Glutamatergic neuron (in vitro differentiated cells): ENCODE data around the gene UGP2. TPM values are rescaled to one million over a fixed set of nuclear protein-coding genes. Genes with fewer than 3 reads are reported as not detected.
"Not testable (repeated sequence)": the region's sequence is repeated elsewhere in the genome, so short reads cannot be mapped to it uniquely, and the experiment has no call there.

Source experiments
- DNase-seq: peaks from one replicate; pipeline ENCODE4 v3.0.0; 2022
- H3K27ac Mint-ChIP-seq: one replicate; pipeline ENCODE4 v1.8.0; 2020; ENCODE audit warnings: mild to moderate bottlenecking, mixed read lengths, inconsistent platforms; ENCODE audit not compliant: unreplicated experiment
- H3K27me3 Mint-ChIP-seq: one replicate; pipeline ENCODE4 v1.8.0; 2020; ENCODE audit warnings: mild to moderate bottlenecking, moderate library complexity, mixed read lengths, inconsistent platforms; ENCODE audit not compliant: unreplicated experiment
- H3K36me3 Mint-ChIP-seq: one replicate; pipeline ENCODE4 v1.8.0; 2020; ENCODE audit warnings: mild to moderate bottlenecking, mixed read lengths, inconsistent platforms; ENCODE audit not compliant: unreplicated experiment
- H3K4me1 Mint-ChIP-seq: one replicate; pipeline ENCODE4 v1.8.0; 2020; ENCODE audit warnings: mild to moderate bottlenecking, low read depth, mixed read lengths, inconsistent platforms; ENCODE audit not compliant: unreplicated experiment
- H3K4me3 Mint-ChIP-seq: one replicate; pipeline ENCODE4 v1.8.0; 2020; ENCODE audit warnings: mild to moderate bottlenecking, mixed read lengths, inconsistent platforms; ENCODE audit not compliant: unreplicated experiment
- H3K9me3 Mint-ChIP-seq: one replicate; pipeline ENCODE4 v1.8.0; 2020; ENCODE audit warnings: mild to moderate bottlenecking, moderate library complexity, mixed read lengths, inconsistent platforms; ENCODE audit not compliant: unreplicated experiment
- CTCF ChIP-seq: fragments of 200-600 bp; sonication (generic); IDR thresholded peaks from one replicate; pipeline ENCODE4 v1.5.0; 2021; ENCODE audit not compliant: partially characterized antibody, unreplicated experiment
- total RNA-seq: library from RNA; stranded (reverse); fragmentation: NEBNext Ultra II Directional; extraction: Animal tissue kit (Norgen Biotek cat#: 25700); gene quantifications from one replicate; pipeline ENCODE4 v1.2.1, GENCODE V29; 2021; ENCODE audit not compliant: unreplicated experiment

UGP2 gene
- total RNA-seq, 1 donor from 2014 or later: 68.6 TPM

GRCh38 chr2:63843791-63844190 lies 2.1 kb downstream of the UGP2 start:
- Mint-ChIP-seq H3K4me1 (peaks cover 30% of the 10 kb centered on the region), H3K9me3 (peaks cover 6% of the 10 kb centered on the region), H3K36me3 (no peaks in the 10 kb centered on the region), H3K4me3 (peak overlapping the region; percentile 84), H3K27me3 (peaks cover 2% of the 10 kb centered on the region), H3K27ac (peak overlapping the region; percentile 45)
- DNase-seq: no peak
- TF ChIP-seq CTCF: no peak

GRCh38 chr2:63844616-63845015 lies 2.9 kb downstream of the UGP2 start:
- TF ChIP-seq CTCF: no peak
- peaks cover 36% of the 10 kb centered on the region for H3K4me1 Mint-ChIP-seq
- H3K9me3 Mint-ChIP-seq: peaks cover 6% of the 10 kb centered on the region
- H3K27ac Mint-ChIP-seq: no peak overlapping the region
- H3K36me3 Mint-ChIP-seq: no peaks in the 10 kb centered on the region
- peaks cover 2% of the 10 kb centered on the region for H3K27me3 Mint-ChIP-seq
- peak overlapping the region; percentile 84 for H3K4me3 Mint-ChIP-seq
- no peak for DNase-seq

GRCh38 chr2:63845866-63846265 lies 4.2 kb downstream of the UGP2 start:
- DNase-seq: no peak
- peaks cover 2% of the 10 kb centered on the region for H3K27me3 Mint-ChIP-seq
- H3K27ac Mint-ChIP-seq: no peak overlapping the region
- peak overlapping the region; percentile 54 for H3K4me3 Mint-ChIP-seq
- H3K4me1 Mint-ChIP-seq: peaks cover 40% of the 10 kb centered on the region
- H3K9me3 Mint-ChIP-seq: peaks cover 3% of the 10 kb centered on the region
- no peaks in the 10 kb centered on the region for H3K36me3 Mint-ChIP-seq
- TF ChIP-seq CTCF: no peak

- H3K4me1 Mint-ChIP-seq: peaks cover 40% of the 10 kb centered on the region
- H3K36me3 Mint-ChIP-seq: no peaks in the 10 kb centered on the region
- H3K27ac Mint-ChIP-seq: no peak overlapping the region
- H3K27me3 Mint-ChIP-seq: peaks cover 2% of the 10 kb centered on the region
- peak overlapping the region; percentile 54 for H3K4me3 Mint-ChIP-seq
- H3K9me3 Mint-ChIP-seq: no peaks in the 10 kb centered on the region
- no peak for DNase-seq
- TF ChIP-seq CTCF: no peak
Measured at GRCh38 chr2:63846487-63846886, 4.8 kb downstream of the UGP2 start.

GRCh38 chr2:63847571-63847970 lies 5.9 kb downstream of the UGP2 start:
- Mint-ChIP-seq H3K4me1 (peaks cover 40% of the 10 kb centered on the region), H3K4me3 (peak overlapping the region; percentile 32)
- H3K27ac Mint-ChIP-seq, H3K9me3 Mint-ChIP-seq, H3K27me3 Mint-ChIP-seq, H3K36me3 Mint-ChIP-seq, DNase-seq: not testable (repeated sequence)
